Pancreas (tissue), 10 donors: Measurements from ENCODE around the gene RAB3IP. TPM values are rescaled to one million over a fixed set of nuclear protein-coding genes. Genes with fewer than 3 reads are reported as not detected.

ENCODE experiments used
- ATAC-seq, 4 donors: fragments of 200-7000 bp; cut with Tn5 transposase; one replicate each; pipeline versions ENCODE4 v1.8.0 to v1.9.1; 2020; ENCODE audit warnings: mild to moderate bottlenecking in 4 of 4, moderate library complexity in 4 of 4
- DNase-seq, 6 donors: peaks; one replicate each; pipeline ENCODE4 v3.0.0-alpha.2; 2020
- FAIRE-seq: peaks from 2 replicates; lab custom pipeline; 2012; peaks lifted over from hg19 to GRCh38; lab: Jason Lieb, UNC
- H3K27ac ChIP-seq, 4 donors: fragments of 200-600 bp; sonication (generic); 1 replicate in 3 of 4; 2 replicates in 1 of 4; pipeline versions ENCODE4 v1.5.0 to v1.8.0; 2020
- H3K27me3 ChIP-seq, 4 donors: fragments of 200-600 bp; one replicate each; pipeline ENCODE4 v1.8.0; 2021
- H3K36me3 ChIP-seq, 3 donors: fragments of 200-600 bp; sonication (generic) in 1 of 3; one replicate each; pipeline versions ENCODE4 v1.5.0 to v1.8.0; 2020 to 2021
- H3K4me1 ChIP-seq, 3 donors: fragments of 200-600 bp; one replicate each; pipeline ENCODE4 v1.8.0; 2021
- H3K4me3 ChIP-seq, 4 donors: fragments of 200-600 bp; sonication (generic) in 2 of 4; one replicate each; pipeline versions ENCODE4 v1.5.0 to v1.8.0; 2020 to 2021
- H3K9me3 ChIP-seq, 4 donors: fragments of 200-600 bp; one replicate each; pipeline ENCODE4 v1.8.0; 2021
- CTCF ChIP-seq, 4 donors: fragments of 200-600 bp; sonication (generic) in 3 of 4; IDR thresholded peaks; one replicate each; pipeline versions ENCODE4 v1.5.0 to v1.8.0; 2021; ENCODE audit warnings: antibody characterized with exemption in 4 of 4
- whole genome bisulfite sequencing, 2 donors: extraction: QIAGEN DNeasy Blood & Tissue Kit; methylation state at CpG; one replicate each; pipeline ENCODE4 v1.1.7; 2013; 5-methylcytosine and 5-hydroxymethylcytosine counted together
- intact Hi-C, 3 donors: fragments of 100-400 bp; cut with DNase I; formaldehyde crosslinking; loops; one replicate each; pipeline versions ENCODE4 v1.11.1 to v1.14.2; 2022
- polyA plus RNA-seq, 2 donors: library from polyadenylated mRNA; stranded (reverse); fragments of 200-250 nt; gene quantifications; one replicate each; pipeline ENCODE4 v1.2.3, GENCODE V29; 2013
- total RNA-seq, 6 donors: library from RNA; stranded (reverse); fragmentation: NEBNext Ultra II Directional in 4 of 6; extraction: Animal tissue kit (Norgen Biotek cat#: 25700) in 4 of 6; gene quantifications; one replicate each; pipeline versions ENCODE4 v1.2.1 to v1.2.4, GENCODE V29; 2021 to 2023
- donor health status: healthy with polysubstance abuse.
- donor health status: DM: no; HTN: no; CAD: no; lungs with moderate emphysema.
- donor health status: DM: no; HTN: no; CAD: no.
- donor health status: control.
- donor health status: control.
- donor health status: Bipolar disorder and iron deficiency.
- donor health status: DM: yes; HTN: yes; CAD: no.
- donor health status: DM: no; HTN: no; CAD: no.
- donor health status: DM: no; HTN: no; CAD: no.
- donor health status: DM: yes; HTN: yes; CAD: no.

RAB3IP gene
- total and polyA plus RNA-seq, 8 donors = 19.4 to 38.0 (median 28.1) TPM

DNA sequence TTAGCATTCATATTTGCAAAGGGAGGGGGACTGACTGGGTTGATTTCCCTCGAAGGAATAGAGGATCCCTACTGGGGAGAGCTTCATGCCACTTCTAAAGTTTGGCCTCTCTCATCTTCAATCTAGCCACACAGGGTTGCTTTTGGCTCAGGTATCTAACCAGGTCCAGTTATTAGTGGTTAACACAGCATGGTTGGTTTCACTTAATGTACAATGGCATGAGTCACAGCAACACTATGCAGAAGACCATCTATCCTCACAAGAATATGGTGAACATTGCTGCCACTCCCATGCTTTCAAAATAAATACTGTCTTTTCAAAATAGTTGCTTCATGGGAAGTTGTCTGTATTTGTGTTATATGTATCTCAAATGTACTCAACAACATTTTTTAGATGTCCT lies 6.6 kb upstream of the RAB3IP start:
- no peak overlapping the region for H3K27ac ChIP-seq
- intact Hi-C loops = no loop called here
- FAIRE-seq = no peak
- 21 to 27% methylated on average over 1 of the region's 1 CpG for WGBS, 2 donors
- no peak overlapping the region for H3K4me3 ChIP-seq
- ATAC-seq = no peak
- H3K27me3 ChIP-seq = no peaks in the 10 kb centered on the region
- DNase-seq = no peak
- no peaks in the 10 kb centered on the region for H3K4me1 ChIP-seq
- no peaks in the 10 kb centered on the region for H3K36me3 ChIP-seq
- TF ChIP-seq CTCF (IDR thresholded peaks at IDR 0.05) = no peak
- no peaks in the 10 kb centered on the region for H3K9me3 ChIP-seq

DNA sequence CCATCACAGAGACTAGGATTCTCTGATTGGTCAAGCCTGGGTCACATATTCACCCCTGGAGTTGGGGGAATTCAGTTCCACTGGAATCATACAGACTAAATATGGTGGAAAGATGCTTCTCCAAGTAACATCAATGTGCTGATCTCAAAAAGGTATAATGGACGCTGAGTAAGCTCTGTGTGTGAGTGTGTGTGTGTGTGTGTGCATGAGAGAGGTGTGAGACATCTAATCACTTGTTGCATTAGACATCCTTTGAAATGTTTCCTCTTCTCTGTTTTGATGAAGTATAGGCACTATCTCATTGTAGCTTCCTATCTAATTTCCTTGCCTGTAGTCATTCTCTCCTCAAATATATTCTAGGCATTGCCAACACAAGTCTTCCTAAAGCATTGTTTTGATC lies 5.0 kb upstream of the RAB3IP start:
- Histone ChIP-seq H3K4me3 (no peak overlapping the region), H3K9me3 (no peaks in the 10 kb centered on the region), H3K27me3 (no peaks in the 10 kb centered on the region), H3K4me1 (no peaks in the 10 kb centered on the region), H3K27ac (no peak overlapping the region), H3K36me3 (no peaks in the 10 kb centered on the region)
- intact Hi-C loops = no loop called here
- no peak for TF ChIP-seq CTCF (IDR thresholded peaks at IDR 0.05)
- FAIRE-seq = no peak
- 43 to 70% methylated on average over 1 of the region's 1 CpG for WGBS, 2 donors
- DNase-seq = no peak
- no peak for ATAC-seq

- no peak for FAIRE-seq
- peak overlapping the region; percentile 84 to 97 (median 94) for H3K27ac ChIP-seq
- no peaks in the 10 kb centered on the region for H3K27me3 ChIP-seq
- peak; percentile 58 to 88 (median 74) for DNase-seq
- no peak for TF ChIP-seq CTCF (IDR thresholded peaks at IDR 0.05)
- peak; percentile 68 to 84 (median 78) for ATAC-seq
- H3K4me1 ChIP-seq = peaks cover 0 to 8% (median 0%) of the 10 kb centered on the region in 3 donors
- WGBS, 2 donors = 0% methylated on average over 48 to 66 of the region's 66 CpGs
- H3K36me3 ChIP-seq = no peaks in the 10 kb centered on the region
- H3K9me3 ChIP-seq = no peaks in the 10 kb centered on the region
- intact Hi-C loops = no loop called here
- peak overlapping the region; percentile 55 to 94 (median 80) for H3K4me3 ChIP-seq
Observed at GRCh38 chr12:69739287-69740191, 879 bp downstream of the RAB3IP start.

GRCh38 chr12:69744109-69744508 lies 5.4 kb downstream of the RAB3IP start:
- DNase-seq (no peak), FAIRE-seq (no peak), ATAC-seq (no peak)
- WGBS, 2 donors = 83 to 100% methylated on average over 4 of the region's 4 CpGs
- H3K9me3 ChIP-seq = no peaks in the 10 kb centered on the region
- intact Hi-C loops = no loop called here
- H3K27ac ChIP-seq = no peak overlapping the region
- no peak overlapping the region for H3K4me3 ChIP-seq
- peaks cover 0 to 22% (median 8%) of the 10 kb centered on the region in 3 donors for H3K4me1 ChIP-seq
- no peaks in the 10 kb centered on the region for H3K36me3 ChIP-seq
- no peaks in the 10 kb centered on the region for H3K27me3 ChIP-seq
- no peak for TF ChIP-seq CTCF (IDR thresholded peaks at IDR 0.05)

DNA sequence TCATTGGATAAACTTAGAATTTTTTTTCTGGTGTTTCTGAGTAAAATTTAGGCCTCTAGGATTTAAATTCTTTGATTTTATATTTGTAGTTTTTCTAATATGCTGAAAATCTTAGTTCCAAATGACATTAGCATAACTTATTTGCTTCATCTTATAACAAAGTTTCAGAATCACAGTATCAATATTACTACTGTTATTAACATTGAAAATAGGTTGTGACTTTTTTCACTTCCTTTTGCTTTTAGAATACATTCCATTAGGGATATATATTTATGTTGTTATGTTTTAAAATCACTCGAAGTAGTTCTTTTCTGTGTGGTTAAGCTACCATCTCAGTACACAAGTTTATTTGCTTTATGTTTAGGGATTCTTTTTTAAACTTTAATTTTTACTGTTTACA lies 12.8 kb downstream of the RAB3IP start:
- Histone ChIP-seq H3K36me3 (peaks cover 0 to 4% (median 4%) of the 10 kb centered on the region in 3 donors), H3K27ac (no peak overlapping the region), H3K27me3 (no peaks in the 10 kb centered on the region), H3K4me3 (no peak overlapping the region), H3K4me1 (no peaks in the 10 kb centered on the region), H3K9me3 (no peaks in the 10 kb centered on the region)
- WGBS, 2 donors = 50 to 64% methylated on average over 1 of the region's 1 CpG
- DNase-seq (no peak), ATAC-seq (no peak), FAIRE-seq (no peak)
- intact Hi-C loops = no loop called here
- TF ChIP-seq CTCF (IDR thresholded peaks at IDR 0.05) = no peak
